Effector memory CD8-positive, alpha-beta T cell (primary cell): ENCODE data around the gene TNNC1.

ENCODE experiments used
- ATAC-seq: fragments of 150-1000 bp; cut with Tn5 transposase; replicated peaks from 2 replicates; pipeline ENCODE4 v1.10.0; 2021; ENCODE audit warnings: mild to moderate bottlenecking, moderate library complexity
- DNase-seq, 3 experiments: peaks; one replicate each; pipeline ENCODE4 v3.0.0; 2021
- H3K27ac Mint-ChIP-seq, 2 donors: one replicate each; pipeline ENCODE4 v1.8.0; 2022; ENCODE audit warnings: mild to moderate bottlenecking in 2 of 2, mixed read lengths in 2 of 2, moderate library complexity in 2 of 2
- H3K27me3 Mint-ChIP-seq, 2 donors: one replicate each; pipeline ENCODE4 v1.8.0; 2022; ENCODE audit warnings: mixed read lengths in 2 of 2
- H3K36me3 Mint-ChIP-seq: one replicate; pipeline ENCODE4 v1.8.0; 2022; ENCODE audit warnings: mild to moderate bottlenecking, moderate library complexity, mixed read lengths; ENCODE audit not compliant: insufficient read depth
- H3K4me1 Mint-ChIP-seq, 2 donors: one replicate each; pipeline ENCODE4 v1.8.0; 2022; ENCODE audit warnings: low read depth in 2 of 2, mixed read lengths in 2 of 2
- H3K4me3 Mint-ChIP-seq, 2 donors: one replicate each; pipeline ENCODE4 v1.8.0; 2022; ENCODE audit warnings: mild to moderate bottlenecking in 2 of 2, mixed read lengths in 2 of 2, moderate library complexity in 2 of 2
- H3K9me3 Mint-ChIP-seq, 2 donors: one replicate each; pipeline ENCODE4 v1.8.0; 2022; ENCODE audit warnings: mixed read lengths in 2 of 2
- total RNA-seq, 9 experiments: gene quantifications; one replicate each; lab custom pipeline; 2026; lab: John Stamatoyannopoulos, UW

Gene TNNC1
- 0 to 2.4 (median 0.96) reads per million in 9 experiments for total RNA-seq

- H3K9me3 Mint-ChIP-seq, result no peaks in the 10 kb centered on the region
- no peaks in the 10 kb centered on the region for H3K27me3 Mint-ChIP-seq
- no peak for ATAC-seq
- H3K36me3 Mint-ChIP-seq, result peaks cover 18% of the 10 kb centered on the region
- peak within 1 kb of the TSS; percentile 90 to 94 for H3K4me3 Mint-ChIP-seq
- H3K27ac Mint-ChIP-seq, result peak within 1 kb of the TSS; percentile 94 to 99
- DNase-seq, result no peak
- H3K4me1 Mint-ChIP-seq, result peaks cover 30% of the 10 kb centered on the region in 2 donors
These were observed at the start of gene TNNC1 for GRCh38 chr3:52453496-52454249. Gene TNNC1, minus strand, starts transcription at chr3:52454041. Its CDS starts 26 bp downstream, at chr3:52454015.

DNA sequence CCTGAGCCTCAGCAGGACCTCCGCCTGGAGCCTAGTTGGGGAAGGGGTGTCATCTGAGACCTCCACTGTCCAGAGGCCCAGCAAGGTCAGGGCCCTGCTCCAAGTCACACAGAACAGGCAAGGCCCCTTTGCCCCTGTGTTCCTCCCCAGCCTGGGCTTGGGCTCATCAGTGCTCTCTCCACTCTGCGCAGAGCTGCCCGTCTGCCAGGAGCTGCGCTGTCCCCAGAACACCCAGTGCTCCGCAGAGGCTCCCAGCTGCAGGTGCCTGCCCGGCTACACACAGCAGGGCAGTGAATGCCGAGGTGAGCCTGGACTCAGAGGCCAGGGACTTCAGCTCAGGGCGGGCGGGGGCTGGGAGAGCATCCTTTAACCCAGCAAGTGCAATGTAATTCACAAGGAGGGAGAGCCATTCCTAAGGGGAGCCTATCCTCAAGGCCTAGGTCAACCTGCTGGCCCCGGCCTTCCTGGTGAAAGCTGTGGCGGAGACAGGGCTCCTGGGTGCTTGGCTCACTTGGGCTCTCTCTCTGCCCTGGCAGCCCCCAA, 49.0 kb upstream of the TNNC1 start:
- Mint-ChIP-seq H3K9me3 (no peaks in the 10 kb centered on the region), H3K4me3 (no peak overlapping the region), H3K27ac (no peak overlapping the region), H3K27me3 (peaks cover 0 to 6% of the 10 kb centered on the region in 2 donors), H3K36me3 (no peaks in the 10 kb centered on the region), H3K4me1 (no peaks in the 10 kb centered on the region)
- ATAC-seq, result no peak
- no peak for DNase-seq

- Mint-ChIP-seq H3K27ac (no peak overlapping the region), H3K4me1 (no peaks in the 10 kb centered on the region), H3K36me3 (no peaks in the 10 kb centered on the region), H3K9me3 (no peaks in the 10 kb centered on the region), H3K4me3 (no peak overlapping the region), H3K27me3 (peaks cover 0 to 6% of the 10 kb centered on the region in 2 donors)
- DNase-seq, result no peak
- ATAC-seq, result no peak
These were observed 48.2 kb upstream of the TNNC1 start for GRCh38 chr3:52502001-52502400.

- H3K27ac Mint-ChIP-seq, result no peak overlapping the region
These were observed 47.2 kb upstream of the TNNC1 start for GRCh38 chr3:52501046-52501445.

DNA sequence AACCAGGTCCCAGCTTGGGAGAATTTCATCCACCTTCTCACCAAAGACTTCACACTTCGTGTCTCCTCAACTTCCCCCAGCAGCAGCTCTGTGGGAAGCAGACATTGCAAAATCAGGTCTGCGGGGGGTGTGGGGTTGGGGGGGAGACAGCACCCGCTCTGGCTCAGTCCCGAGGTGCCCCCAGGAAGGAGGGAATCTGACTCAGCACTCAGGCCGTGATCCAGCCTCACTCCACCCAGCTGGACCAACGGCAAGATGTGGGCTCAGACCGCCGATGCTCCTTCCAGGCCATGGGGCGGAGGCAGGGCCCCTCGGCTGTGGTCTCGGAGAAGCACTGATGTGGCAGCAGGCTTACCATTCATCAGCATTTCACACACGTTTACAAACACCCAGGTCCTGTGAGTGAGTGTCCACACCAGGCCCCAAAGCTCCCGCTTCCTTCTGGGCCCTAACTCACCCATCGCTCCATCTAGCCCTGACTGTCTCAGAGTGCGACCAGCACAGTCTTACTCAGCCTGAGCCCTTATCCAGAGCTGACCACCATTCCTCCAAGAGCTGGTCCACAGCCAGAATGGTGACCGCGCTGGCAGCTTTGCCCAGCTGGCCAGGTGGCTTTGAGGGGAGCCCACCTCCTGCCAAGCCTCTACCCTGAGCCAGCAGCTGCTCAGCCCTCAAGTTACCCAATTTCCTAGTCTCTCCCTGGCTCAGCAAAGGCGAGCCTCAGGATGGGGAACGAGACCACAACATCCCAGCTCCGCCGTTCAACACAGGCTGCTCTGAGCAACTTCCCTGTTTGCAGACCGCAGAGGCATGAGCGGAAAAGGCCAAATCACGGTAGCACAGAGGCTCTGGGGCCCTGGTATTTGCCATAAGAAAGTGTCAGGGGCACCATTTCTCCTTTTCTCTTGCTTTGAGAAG, 44.6 kb upstream of the TNNC1 start:
- DNase-seq (no peak), ATAC-seq (peak; percentile 51)
- H3K4me1 Mint-ChIP-seq, result peaks cover 4% of the 10 kb centered on the region in 2 donors
- H3K27ac Mint-ChIP-seq, result no peak overlapping the region
- H3K36me3 Mint-ChIP-seq, result peaks cover 8% of the 10 kb centered on the region
- H3K9me3 Mint-ChIP-seq, result no peaks in the 10 kb centered on the region
- no peaks in the 10 kb centered on the region for H3K27me3 Mint-ChIP-seq
- no peak overlapping the region for H3K4me3 Mint-ChIP-seq

More at GRCh38 chr3:52501046-52501445, 47.2 kb upstream of the TNNC1 start:
- ATAC-seq (no peak), DNase-seq (no peak)
- Mint-ChIP-seq H3K36me3 (no peaks in the 10 kb centered on the region), H3K4me3 (no peak overlapping the region), H3K27me3 (peaks cover 0 to 4% of the 10 kb centered on the region in 2 donors), H3K9me3 (no peaks in the 10 kb centered on the region), H3K4me1 (no peaks in the 10 kb centered on the region)

DNA sequence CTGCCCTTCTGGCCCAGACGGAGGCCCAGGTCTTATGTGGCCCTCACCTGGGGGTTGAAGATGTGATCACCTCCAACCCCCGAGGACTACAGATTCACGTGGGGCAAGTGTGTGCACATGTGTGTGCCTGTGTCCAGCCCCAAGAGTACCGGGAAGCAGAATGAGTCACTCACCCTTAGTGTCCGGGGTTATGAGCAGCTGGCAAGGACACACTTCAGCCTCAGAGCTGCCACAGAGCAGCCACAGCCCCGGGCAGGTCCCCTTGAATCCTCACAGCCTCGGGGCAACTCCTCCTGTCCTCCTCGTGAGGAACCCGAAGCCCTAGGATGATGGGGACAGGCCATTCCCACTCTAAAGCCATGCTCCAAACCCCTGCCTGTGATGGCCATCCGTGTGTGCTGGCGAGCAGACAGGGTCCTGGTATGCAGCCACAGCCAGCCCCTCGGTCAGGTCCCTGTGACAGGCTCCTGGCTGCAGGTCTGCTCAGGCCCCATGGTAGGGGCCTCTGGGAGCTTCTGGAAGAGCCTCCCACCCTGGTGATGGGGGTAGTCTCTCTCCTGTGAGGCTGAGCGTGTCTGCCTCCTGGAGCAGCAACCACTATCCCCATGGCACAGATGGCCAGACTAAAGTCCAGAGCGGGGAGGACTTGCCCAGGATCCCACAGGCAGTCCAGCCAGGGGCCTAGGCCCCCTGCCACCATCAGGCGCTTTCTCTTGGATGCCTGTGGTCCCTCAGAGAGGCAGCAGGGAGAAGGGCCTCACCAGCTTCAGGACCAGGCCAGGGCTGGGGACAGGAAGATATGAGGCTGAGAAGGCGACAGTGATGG, 42.1 kb upstream of the TNNC1 start:
- Mint-ChIP-seq H3K9me3 (no peaks in the 10 kb centered on the region), H3K4me1 (peaks cover 4 to 7% of the 10 kb centered on the region in 2 donors), H3K4me3 (no peak overlapping the region), H3K36me3 (peaks cover 21% of the 10 kb centered on the region), H3K27ac (no peak overlapping the region), H3K27me3 (no peaks in the 10 kb centered on the region)
- ATAC-seq, result no peak
- DNase-seq, result no peak

GRCh38 chr3:52494886-52495495, 41.1 kb upstream of the TNNC1 start, which contains the start of gene STAB1:
Gene STAB1, plus strand, starts transcription at chr3:52495338. Its CDS starts 76 bp downstream, at chr3:52495414.
- Mint-ChIP-seq H3K27me3 (no peaks in the 10 kb centered on the region), H3K36me3 (peaks cover 25% of the 10 kb centered on the region), H3K4me1 (peaks cover 7 to 9% of the 10 kb centered on the region in 2 donors), H3K27ac (peak within 1 kb of the TSS in 1 of 2 donors; percentile 80), H3K9me3 (no peaks in the 10 kb centered on the region), H3K4me3 (peak within 1 kb of the TSS in 1 of 2 donors; percentile 26)
- ATAC-seq, result no peak
- DNase-seq, result no peak

DNA sequence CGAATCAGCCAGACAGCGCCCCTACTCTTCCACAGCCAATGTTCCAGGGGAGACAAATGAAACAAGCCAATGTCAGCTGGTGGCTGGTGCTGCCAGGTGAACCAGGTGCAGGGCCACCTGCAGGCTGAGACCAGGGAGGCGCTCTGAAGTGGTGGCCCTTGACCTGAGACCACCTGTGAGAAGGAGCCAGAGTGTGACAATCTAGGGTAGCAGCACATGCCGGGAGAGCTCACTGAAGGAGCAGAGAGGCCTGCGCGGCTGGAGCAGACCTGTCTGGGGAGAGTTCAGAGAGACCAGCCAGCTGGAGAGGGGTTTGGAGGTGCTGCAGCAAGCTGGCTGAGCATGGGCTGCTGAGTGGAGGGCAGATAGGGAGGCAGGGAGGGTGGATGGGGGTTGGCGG, 40.6 kb upstream of the TNNC1 start:
- peaks cover 7 to 9% of the 10 kb centered on the region in 2 donors for H3K4me1 Mint-ChIP-seq
- H3K9me3 Mint-ChIP-seq, result no peaks in the 10 kb centered on the region
- DNase-seq, result no peak
- H3K36me3 Mint-ChIP-seq, result peaks cover 27% of the 10 kb centered on the region
- no peaks in the 10 kb centered on the region for H3K27me3 Mint-ChIP-seq
- H3K27ac Mint-ChIP-seq, result peak overlapping the region in 1 of 2 donors; percentile 80
- peak overlapping the region in 1 of 2 donors; percentile 26 for H3K4me3 Mint-ChIP-seq
- ATAC-seq, result no peak

DNA sequence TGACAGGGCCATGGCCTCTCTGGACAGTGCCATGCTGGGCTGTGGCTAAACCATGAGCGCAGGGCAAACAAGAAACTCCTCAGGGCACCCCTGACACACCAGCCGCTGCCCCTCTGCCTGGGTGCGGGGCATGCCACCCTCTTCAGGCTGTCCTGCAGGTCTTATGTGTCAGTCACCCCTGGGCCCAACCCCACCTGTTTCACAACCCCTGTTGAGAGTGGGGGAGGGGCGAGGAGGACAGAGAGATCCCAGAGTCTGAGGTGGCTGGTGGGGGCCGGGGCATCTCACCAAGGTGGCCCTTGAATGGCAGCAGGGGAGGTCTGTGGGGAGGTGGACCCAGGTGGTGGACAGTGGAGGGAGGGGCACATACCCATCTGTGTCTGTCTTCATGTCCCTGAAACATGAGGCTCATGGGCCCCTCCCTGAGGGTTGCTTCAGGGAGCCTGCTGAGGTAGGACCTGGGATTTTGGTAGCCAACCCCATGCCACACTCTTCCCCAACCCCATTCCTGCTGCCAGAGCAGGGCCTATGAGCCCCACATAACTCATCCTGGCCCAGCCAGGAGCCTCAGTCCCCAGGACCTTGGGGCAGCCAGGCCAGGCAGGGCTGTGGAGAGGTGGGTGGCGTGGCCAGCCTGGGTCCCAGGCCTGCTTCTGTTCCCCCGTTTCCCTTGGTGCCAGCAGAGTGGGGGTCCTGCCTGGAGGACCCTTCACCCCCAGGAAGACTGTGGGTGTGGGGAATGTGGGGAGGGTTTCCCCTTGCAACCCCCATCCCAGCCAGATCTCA, 39.6 kb upstream of the TNNC1 start:
- DNase-seq, result no peak
- Mint-ChIP-seq H3K4me1 (peaks cover 7 to 9% of the 10 kb centered on the region in 2 donors), H3K27me3 (no peaks in the 10 kb centered on the region), H3K36me3 (peaks cover 36% of the 10 kb centered on the region), H3K4me3 (no peak overlapping the region), H3K27ac (no peak overlapping the region), H3K9me3 (no peaks in the 10 kb centered on the region)
- no peak for ATAC-seq

GRCh38 chr3:52492059-52492458, 38.2 kb upstream of the TNNC1 start:
- ATAC-seq (no peak), DNase-seq (no peak)
- Mint-ChIP-seq H3K4me1 (peaks cover 7 to 9% of the 10 kb centered on the region in 2 donors), H3K27ac (peak overlapping the region in 1 of 2 donors; percentile 86), H3K36me3 (peaks cover 46% of the 10 kb centered on the region), H3K9me3 (no peaks in the 10 kb centered on the region), H3K4me3 (no peak overlapping the region), H3K27me3 (no peaks in the 10 kb centered on the region)

DNA sequence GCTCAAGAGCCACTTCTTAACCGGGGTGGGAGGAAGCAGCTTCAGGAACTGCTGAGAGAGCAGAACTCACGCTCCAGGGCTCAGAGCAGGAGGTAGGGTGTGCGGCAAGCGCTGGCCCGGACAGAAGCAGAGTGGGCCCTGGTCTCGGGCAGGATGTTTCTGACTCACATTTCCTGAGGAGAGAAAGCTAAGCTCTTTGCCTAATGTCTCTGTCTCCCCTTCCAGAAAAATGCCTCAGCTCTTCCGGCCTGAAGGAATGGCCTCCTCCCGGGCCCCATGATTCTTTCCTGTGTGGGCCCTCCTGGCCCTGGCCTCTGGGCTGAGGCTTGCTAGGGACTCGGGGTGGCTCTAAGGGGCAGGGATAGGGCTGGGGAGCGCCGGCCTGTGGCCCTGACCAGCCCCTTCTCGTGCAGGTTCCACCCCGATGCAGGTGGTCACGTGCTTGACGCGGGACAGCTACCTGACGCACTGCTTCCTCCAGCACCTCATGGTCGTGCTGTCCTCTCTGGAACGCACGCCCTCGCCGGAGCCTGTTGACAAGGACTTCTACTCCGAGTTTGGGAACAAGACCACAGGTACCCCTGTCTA, 37.2 kb upstream of the TNNC1 start:
- peak; percentile 56 for ATAC-seq
- no peaks in the 10 kb centered on the region for H3K27me3 Mint-ChIP-seq
- peaks cover 51% of the 10 kb centered on the region for H3K36me3 Mint-ChIP-seq
- H3K9me3 Mint-ChIP-seq, result no peaks in the 10 kb centered on the region
- peak overlapping the region in 1 of 2 donors; percentile 36 for H3K4me3 Mint-ChIP-seq
- H3K4me1 Mint-ChIP-seq, result peaks cover 7 to 9% of the 10 kb centered on the region in 2 donors
- DNase-seq, result no peak
- H3K27ac Mint-ChIP-seq, result peak overlapping the region in 1 of 2 donors; percentile 86
